Pancreas (tissue), 10 donors: ENCODE measurements around the gene PRICKLE1. TPM values are rescaled to one million over a fixed set of nuclear protein-coding genes. Genes with fewer than 3 reads are reported as not detected.

ENCODE experiments used
- ATAC-seq, 4 donors: fragments of 200-7000 bp; cut with Tn5 transposase; one replicate each; pipeline versions ENCODE4 v1.8.0 to v1.9.1; 2020; ENCODE audit warnings: mild to moderate bottlenecking in 4 of 4, moderate library complexity in 4 of 4
- DNase-seq, 6 donors: peaks; one replicate each; pipeline ENCODE4 v3.0.0-alpha.2; 2020
- FAIRE-seq: peaks from 2 replicates; lab custom pipeline; 2012; peaks lifted over from hg19 to GRCh38; lab: Jason Lieb, UNC
- H3K27ac ChIP-seq, 4 donors: fragments of 200-600 bp; sonication (generic); 1 replicate in 3 of 4; 2 replicates in 1 of 4; pipeline versions ENCODE4 v1.5.0 to v1.8.0; 2020
- H3K27me3 ChIP-seq, 4 donors: fragments of 200-600 bp; one replicate each; pipeline ENCODE4 v1.8.0; 2021
- H3K36me3 ChIP-seq, 3 donors: fragments of 200-600 bp; sonication (generic) in 1 of 3; one replicate each; pipeline versions ENCODE4 v1.5.0 to v1.8.0; 2020 to 2021
- H3K4me1 ChIP-seq, 3 donors: fragments of 200-600 bp; one replicate each; pipeline ENCODE4 v1.8.0; 2021
- H3K4me3 ChIP-seq, 4 donors: fragments of 200-600 bp; sonication (generic) in 2 of 4; one replicate each; pipeline versions ENCODE4 v1.5.0 to v1.8.0; 2020 to 2021
- H3K9me3 ChIP-seq, 4 donors: fragments of 200-600 bp; one replicate each; pipeline ENCODE4 v1.8.0; 2021
- CTCF ChIP-seq, 4 donors: fragments of 200-600 bp; sonication (generic) in 3 of 4; IDR thresholded peaks; one replicate each; pipeline versions ENCODE4 v1.5.0 to v1.8.0; 2021; ENCODE audit warnings: antibody characterized with exemption in 4 of 4
- WGBS, 2 donors: extraction: QIAGEN DNeasy Blood & Tissue Kit; methylation state at CpG; one replicate each; pipeline ENCODE4 v1.1.7; 2013; 5-methylcytosine and 5-hydroxymethylcytosine counted together
- intact Hi-C, 3 donors: fragments of 100-400 bp; cut with DNase I; formaldehyde crosslinking; loops; one replicate each; pipeline versions ENCODE4 v1.11.1 to v1.14.2; 2022
- polyA plus RNA-seq, 2 donors: library from polyadenylated mRNA; stranded (reverse); fragments of 200-250 nt; gene quantifications; one replicate each; pipeline ENCODE4 v1.2.3, GENCODE V29; 2013
- total RNA-seq, 6 donors: library from RNA; stranded (reverse); fragmentation: NEBNext Ultra II Directional in 4 of 6; extraction: Animal tissue kit (Norgen Biotek cat#: 25700) in 4 of 6; gene quantifications; one replicate each; pipeline versions ENCODE4 v1.2.1 to v1.2.4, GENCODE V29; 2021 to 2023
- donor health status: healthy with polysubstance abuse.
- donor health status: DM: no; HTN: no; CAD: no; lungs with moderate emphysema.
- donor health status: DM: no; HTN: no; CAD: no.
- donor health status: control.
- donor health status: control.
- donor health status: Bipolar disorder and iron deficiency.
- donor health status: DM: yes; HTN: yes; CAD: no.
- donor health status: DM: no; HTN: no; CAD: no.
- donor health status: DM: no; HTN: no; CAD: no.
- donor health status: DM: yes; HTN: yes; CAD: no.

PRICKLE1 gene
- total and polyA plus RNA-seq, 8 donors: 1.5 to 9.5 (median 2.8) TPM

GRCh38 chr12:42421844-42422779 is 167.4 kb downstream of the PRICKLE1 start:
- ATAC-seq (peak; percentile 71 to 93 (median 86)), FAIRE-seq (no peak), DNase-seq (no peak)
- no peak for TF ChIP-seq CTCF (IDR thresholded peaks at IDR 0.05)
- no peak overlapping the region for H3K4me3 ChIP-seq
- peaks cover 0 to 6% (median 6%) of the 10 kb centered on the region in 3 donors for H3K4me1 ChIP-seq
- H3K27ac ChIP-seq: no peak overlapping the region
- no peaks in the 10 kb centered on the region for H3K27me3 ChIP-seq
- no peaks in the 10 kb centered on the region for H3K36me3 ChIP-seq
- H3K9me3 ChIP-seq: no peaks in the 10 kb centered on the region
- WGBS, 2 donors: 41 to 50% methylated on average over 3 of the region's 3 CpGs
- intact Hi-C loops: no loop called here

- no peak for FAIRE-seq
- Histone ChIP-seq H3K4me3 (no peak overlapping the region), H3K27ac (no peak overlapping the region), H3K9me3 (no peaks in the 10 kb centered on the region), H3K4me1 (peaks cover 0 to 6% (median 6%) of the 10 kb centered on the region in 3 donors), H3K27me3 (no peaks in the 10 kb centered on the region), H3K36me3 (no peaks in the 10 kb centered on the region)
- 90 to 97% methylated on average over 2 to 3 of the region's 3 CpGs for WGBS, 2 donors
- intact Hi-C loops: no loop called here
- no peak for TF ChIP-seq CTCF (IDR thresholded peaks at IDR 0.05)
- DNase-seq: no peak
- ATAC-seq: no peak
Observed at GRCh38 chr12:42420395-42420794, 169.2 kb downstream of the PRICKLE1 start.

- WGBS, 2 donors: 16 to 33% methylated on average over 1 of the region's 1 CpG
- ATAC-seq (no peak), DNase-seq (no peak), FAIRE-seq (no peak)
- intact Hi-C loops: no loop called here
- Histone ChIP-seq H3K27ac (no peak overlapping the region), H3K9me3 (peaks cover 0 to 3% (median 0%) of the 10 kb centered on the region in 4 donors), H3K36me3 (no peaks in the 10 kb centered on the region), H3K4me1 (no peaks in the 10 kb centered on the region), H3K4me3 (no peak overlapping the region), H3K27me3 (no peaks in the 10 kb centered on the region)
- no peak for TF ChIP-seq CTCF (IDR thresholded peaks at IDR 0.05)
Observed at GRCh38 chr12:42410340-42410739, 179.2 kb downstream of the PRICKLE1 start.

GRCh38 chr12:42409471-42409870 is 180.1 kb downstream of the PRICKLE1 start:
- no peak for DNase-seq
- H3K36me3 ChIP-seq: no peaks in the 10 kb centered on the region

More at GRCh38 chr12:42409471-42409870, 180.1 kb downstream of the PRICKLE1 start:
- no peaks in the 10 kb centered on the region for H3K27me3 ChIP-seq
- FAIRE-seq: no peak
- H3K4me3 ChIP-seq: no peak overlapping the region
- WGBS, 2 donors: 68 to 78% methylated on average over 2 of the region's 2 CpGs
- no peak overlapping the region for H3K27ac ChIP-seq
- peaks cover 0 to 3% (median 0%) of the 10 kb centered on the region in 4 donors for H3K9me3 ChIP-seq
- intact Hi-C loops: no loop called here
- no peaks in the 10 kb centered on the region for H3K4me1 ChIP-seq
- no peak for ATAC-seq
- TF ChIP-seq CTCF (IDR thresholded peaks at IDR 0.05): no peak
